Ureter (tissue), 1 donor: ENCODE data around the gene CFAP46. TPM values are rescaled to one million over a fixed set of nuclear protein-coding genes. Genes with fewer than 3 reads are reported as not detected.
"Not testable (repeated sequence)": the region's sequence is repeated elsewhere in the genome, so short reads cannot be mapped to it uniquely, and the experiment has no call there.

ENCODE experiments used
- DNase-seq: peaks from one replicate; pipeline ENCODE4 v3.0.0-alpha.2; 2020; ENCODE audit warnings: low spot score
- total RNA-seq: library from RNA; stranded (reverse); gene quantifications from one replicate; pipeline ENCODE4 v1.2.4, GENCODE V29; 2023
- donor health status: DM: yes; HTN: yes; CAD: no.

The CFAP46 gene
- total RNA-seq, 1 donor from 2014 or later, result 1.7 TPM

GRCh38 chr10:132963430-132963960 lies 21.1 kb upstream of the CFAP46 start:
- DNase-seq, result no peak

GRCh38 chr10:132962623-132963429 lies 20.5 kb upstream of the CFAP46 start:
- DNase-seq, result no peak

GRCh38 chr10:132961787-132962622 lies 19.6 kb upstream of the CFAP46 start:
- peak; percentile 91 for DNase-seq

GRCh38 chr10:132961420-132961786 lies 19.0 kb upstream of the CFAP46 start:
- DNase-seq, result no peak

GRCh38 chr10:132960631-132961419 lies 18.5 kb upstream of the CFAP46 start:
- DNase-seq, result no peak

GRCh38 chr10:132960071-132960472 lies 17.7 kb upstream of the CFAP46 start:
- DNase-seq, result no peak

- no peak for DNase-seq
Observed at GRCh38 chr10:132959559-132959961, 17.2 kb upstream of the CFAP46 start.

- DNase-seq, result no peak
Observed at GRCh38 chr10:132958883-132959558, 16.7 kb upstream of the CFAP46 start.

- DNase-seq, result no peak
Observed at GRCh38 chr10:132957981-132958882, 15.9 kb upstream of the CFAP46 start.

- DNase-seq, result no peak
Observed at GRCh38 chr10:132957131-132957530, 14.8 kb upstream of the CFAP46 start.

GRCh38 chr10:132956259-132956658 lies 13.9 kb upstream of the CFAP46 start:
- not testable (repeated sequence) for DNase-seq

- DNase-seq, result no peak
Observed at GRCh38 chr10:132955479-132955878, 13.1 kb upstream of the CFAP46 start.

GRCh38 chr10:132953428-132953827 lies 11.1 kb upstream of the CFAP46 start:
- no peak for DNase-seq

- DNase-seq, result no peak
Observed at GRCh38 chr10:132951926-132952325, 9.6 kb upstream of the CFAP46 start.

- DNase-seq, result no peak
Observed at GRCh38 chr10:132948351-132948750, 6.0 kb upstream of the CFAP46 start.

- no peak for DNase-seq
Observed at GRCh38 chr10:132947843-132948242, 5.5 kb upstream of the CFAP46 start.

GRCh38 chr10:132946806-132947546 lies 4.6 kb upstream of the CFAP46 start:
- DNase-seq, result no peak

- no peak for DNase-seq
Observed at GRCh38 chr10:132946311-132946710, 3.9 kb upstream of the CFAP46 start.

GRCh38 chr10:132945894-132946255 lies 3.5 kb upstream of the CFAP46 start:
- no peak for DNase-seq
